ENCODE data around the gene PNMA8C. TPM values are rescaled to one million over a fixed set of nuclear protein-coding genes. Genes with fewer than 3 reads are reported as not detected.

PNMA8C gene
- under 1 TPM in 1 of 4 donors, not detected in 3; 0.13 TPM for total RNA-seq

DNA sequence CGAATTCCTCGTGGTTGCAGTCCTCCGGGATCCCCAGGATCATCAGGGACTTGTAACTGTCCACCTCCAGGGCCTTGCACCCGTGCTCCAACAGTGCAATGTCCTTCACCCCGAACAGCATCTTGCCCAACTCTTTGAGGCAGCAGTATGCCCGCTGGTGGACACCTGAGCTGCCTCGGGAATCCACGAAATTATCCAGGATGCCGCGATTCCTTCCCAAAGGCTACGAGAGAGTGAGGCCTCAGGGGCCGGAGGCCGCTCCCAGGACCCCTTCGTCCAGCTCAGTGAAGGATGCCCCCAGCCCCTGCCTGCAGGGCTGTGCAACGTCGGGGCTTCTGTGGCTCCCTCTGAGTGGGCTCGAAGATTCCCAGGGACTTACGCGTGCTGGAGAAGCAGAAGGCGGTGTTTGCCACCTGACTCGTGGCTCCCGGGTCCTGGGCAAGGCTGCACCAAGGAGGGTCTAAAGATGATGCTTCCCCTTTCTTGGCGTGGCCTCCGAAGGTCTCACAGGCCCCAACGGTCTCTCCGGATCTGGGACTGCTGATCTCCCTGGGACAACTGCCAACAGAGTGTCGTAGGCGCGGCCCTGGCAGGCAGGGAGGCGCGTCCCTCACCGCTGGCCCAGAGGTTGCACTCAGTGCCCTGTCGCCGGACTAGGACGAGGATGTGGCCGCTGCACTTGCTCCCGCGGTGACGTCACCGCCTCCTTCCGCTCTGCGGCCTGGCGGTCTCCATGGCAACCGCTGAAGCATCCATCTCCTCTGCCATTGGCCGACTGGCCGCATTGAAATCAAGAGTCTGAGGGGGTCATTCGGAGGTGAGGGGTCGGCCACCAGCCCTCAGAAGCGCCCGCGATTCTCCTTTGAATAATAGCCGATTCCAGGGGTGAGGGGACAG is at the start of gene PNMA8C:
PNMA8C (minus strand) TSS at position 698 of the 897 bp plus-strand sequence; CDS start at position 121, 577 bp downstream.
- H3K4me1 ChIP-seq: peaks cover 24% of the 10 kb centered on the region
- 23% methylated on average over 38 of the region's 52 CpGs for WGBS
- no peaks in the 10 kb centered on the region for H3K9me3 ChIP-seq
- DNase-seq (ENCODE audit: low spot score in 2 of 2): no peak
- no peak for TF ChIP-seq EP300 (IDR thresholded peaks at IDR 0.05)
- TF ChIP-seq, protein P1, sequence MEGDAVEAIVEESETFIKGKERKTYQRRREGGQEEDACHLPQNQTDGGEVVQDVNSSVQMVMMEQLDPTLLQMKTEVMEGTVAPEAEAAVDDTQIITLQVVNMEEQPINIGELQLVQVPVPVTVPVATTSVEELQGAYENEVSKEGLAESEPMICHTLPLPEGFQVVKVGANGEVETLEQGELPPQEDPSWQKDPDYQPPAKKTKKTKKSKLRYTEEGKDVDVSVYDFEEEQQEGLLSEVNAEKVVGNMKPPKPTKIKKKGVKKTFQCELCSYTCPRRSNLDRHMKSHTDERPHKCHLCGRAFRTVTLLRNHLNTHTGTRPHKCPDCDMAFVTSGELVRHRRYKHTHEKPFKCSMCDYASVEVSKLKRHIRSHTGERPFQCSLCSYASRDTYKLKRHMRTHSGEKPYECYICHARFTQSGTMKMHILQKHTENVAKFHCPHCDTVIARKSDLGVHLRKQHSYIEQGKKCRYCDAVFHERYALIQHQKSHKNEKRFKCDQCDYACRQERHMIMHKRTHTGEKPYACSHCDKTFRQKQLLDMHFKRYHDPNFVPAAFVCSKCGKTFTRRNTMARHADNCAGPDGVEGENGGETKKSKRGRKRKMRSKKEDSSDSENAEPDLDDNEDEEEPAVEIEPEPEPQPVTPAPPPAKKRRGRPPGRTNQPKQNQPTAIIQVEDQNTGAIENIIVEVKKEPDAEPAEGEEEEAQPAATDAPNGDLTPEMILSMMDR (IDR thresholded peaks at IDR 0.05): no peak
- no peak for TF ChIP-seq POLR2AphosphoS5 (IDR thresholded peaks at IDR 0.05)
- no peak for TF ChIP-seq POLR2A (IDR thresholded peaks at IDR 0.05)
- H3K27me3 ChIP-seq: peaks cover 54% of the 10 kb centered on the region
- H3K4me3 ChIP-seq: peak within 1 kb of the TSS; percentile 11
- no peaks in the 10 kb centered on the region for H3K36me3 ChIP-seq
- H3K27ac ChIP-seq: no peak within 1 kb of the TSS

DNA sequence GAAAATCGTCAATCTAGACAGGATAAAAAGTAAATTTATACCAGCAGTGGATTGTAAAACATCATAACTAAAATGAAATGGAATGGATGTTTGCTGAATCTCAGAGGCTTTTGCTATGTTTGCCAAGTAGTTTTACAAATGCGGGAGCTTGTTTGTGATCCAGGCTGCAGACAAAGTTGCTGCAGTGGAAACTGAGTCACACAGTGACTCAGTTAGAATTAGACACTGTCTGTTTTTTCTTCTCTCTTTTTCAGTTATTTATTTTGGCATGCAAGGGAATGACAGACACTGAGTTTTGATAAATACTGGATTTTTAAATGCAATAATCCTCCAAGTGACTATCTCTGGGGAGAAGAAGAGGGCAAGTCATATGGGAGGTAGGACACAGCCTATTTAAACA is 47.2 kb upstream of the PNMA8C start:
- Histone ChIP-seq H3K27me3 (peaks cover 30% of the 10 kb centered on the region), H3K9me3 (no peaks in the 10 kb centered on the region), H3K4me3 (no peak overlapping the region), H3K36me3 (no peaks in the 10 kb centered on the region), H3K27ac (no peak overlapping the region), H3K4me1 (peaks cover 11% of the 10 kb centered on the region)
- TF ChIP-seq EP300 (IDR thresholded peaks at IDR 0.05) (no peak), POLR2AphosphoS5 (IDR thresholded peaks at IDR 0.05) (no peak), POLR2A (IDR thresholded peaks at IDR 0.05) (no peak)
- TF ChIP-seq, protein P1 (IDR thresholded peaks at IDR 0.05): no peak
- no peak for DNase-seq (ENCODE audit: low spot score in 2 of 2)
- 54% methylated on average over 2 of the region's 2 CpGs for WGBS

DNA sequence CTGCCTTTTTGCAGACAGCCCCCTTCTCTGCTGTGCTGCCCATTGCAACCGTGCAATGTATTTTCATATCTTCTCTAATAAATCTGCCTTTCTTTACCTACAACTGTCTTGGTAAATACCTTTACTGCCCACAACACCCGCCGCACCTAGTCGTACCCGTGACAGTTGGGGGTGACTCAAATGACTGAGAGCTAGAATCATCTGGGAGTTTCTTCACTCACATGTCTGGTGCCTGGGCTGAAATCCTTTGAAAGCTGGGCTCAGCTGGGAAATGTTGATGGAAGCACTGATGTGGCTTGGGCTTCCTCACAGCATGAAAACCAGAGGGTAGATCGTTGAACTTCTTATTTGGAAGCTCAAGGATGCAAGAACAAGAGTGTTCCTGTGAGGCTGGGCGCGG is 45.5 kb upstream of the PNMA8C start:
- Histone ChIP-seq H3K9me3 (no peaks in the 10 kb centered on the region), H3K4me1 (peaks cover 13% of the 10 kb centered on the region), H3K27ac (no peak overlapping the region), H3K27me3 (peaks cover 30% of the 10 kb centered on the region), H3K4me3 (no peak overlapping the region), H3K36me3 (no peaks in the 10 kb centered on the region)
- no peak for DNase-seq (ENCODE audit: low spot score in 2 of 2)
- 84% methylated on average over 8 of the region's 8 CpGs for WGBS
- TF ChIP-seq POLR2A (IDR thresholded peaks at IDR 0.05) (no peak), POLR2AphosphoS5 (IDR thresholded peaks at IDR 0.05) (no peak), EP300 (IDR thresholded peaks at IDR 0.05) (no peak)
- TF ChIP-seq, protein P1 (IDR thresholded peaks at IDR 0.05): no peak

DNA sequence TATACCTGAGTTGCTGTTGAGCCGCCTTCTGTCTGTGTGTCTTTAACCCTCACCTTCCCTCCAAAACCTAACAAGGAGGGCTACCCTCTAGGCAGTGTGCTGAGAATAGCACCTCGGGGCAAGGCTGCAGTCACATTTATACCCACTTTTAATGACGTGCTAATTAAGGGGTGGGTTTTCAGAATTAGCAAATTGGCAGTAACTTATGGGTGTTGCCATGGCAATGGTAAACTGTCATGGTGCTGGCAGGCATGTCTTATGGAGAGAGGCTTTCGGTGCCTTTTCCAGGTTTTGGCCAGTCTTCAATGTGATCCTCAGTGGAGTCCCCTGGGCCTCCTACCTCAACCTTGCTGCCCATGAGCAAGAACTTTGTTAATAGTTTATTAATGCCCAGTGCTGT is 43.9 kb upstream of the PNMA8C start:
- Histone ChIP-seq H3K27me3 (peaks cover 30% of the 10 kb centered on the region), H3K4me1 (peaks cover 13% of the 10 kb centered on the region), H3K4me3 (no peak overlapping the region), H3K36me3 (no peaks in the 10 kb centered on the region), H3K9me3 (no peaks in the 10 kb centered on the region), H3K27ac (no peak overlapping the region)
- WGBS: 75% methylated on average over 3 of the region's 4 CpGs
- no peak for TF ChIP-seq EP300 (IDR thresholded peaks at IDR 0.05)
- no peak for TF ChIP-seq POLR2AphosphoS5 (IDR thresholded peaks at IDR 0.05)
- no peak for TF ChIP-seq POLR2A (IDR thresholded peaks at IDR 0.05)
- TF ChIP-seq, protein P1 (IDR thresholded peaks at IDR 0.05): no peak
- DNase-seq (ENCODE audit: low spot score in 2 of 2): no peak

DNA sequence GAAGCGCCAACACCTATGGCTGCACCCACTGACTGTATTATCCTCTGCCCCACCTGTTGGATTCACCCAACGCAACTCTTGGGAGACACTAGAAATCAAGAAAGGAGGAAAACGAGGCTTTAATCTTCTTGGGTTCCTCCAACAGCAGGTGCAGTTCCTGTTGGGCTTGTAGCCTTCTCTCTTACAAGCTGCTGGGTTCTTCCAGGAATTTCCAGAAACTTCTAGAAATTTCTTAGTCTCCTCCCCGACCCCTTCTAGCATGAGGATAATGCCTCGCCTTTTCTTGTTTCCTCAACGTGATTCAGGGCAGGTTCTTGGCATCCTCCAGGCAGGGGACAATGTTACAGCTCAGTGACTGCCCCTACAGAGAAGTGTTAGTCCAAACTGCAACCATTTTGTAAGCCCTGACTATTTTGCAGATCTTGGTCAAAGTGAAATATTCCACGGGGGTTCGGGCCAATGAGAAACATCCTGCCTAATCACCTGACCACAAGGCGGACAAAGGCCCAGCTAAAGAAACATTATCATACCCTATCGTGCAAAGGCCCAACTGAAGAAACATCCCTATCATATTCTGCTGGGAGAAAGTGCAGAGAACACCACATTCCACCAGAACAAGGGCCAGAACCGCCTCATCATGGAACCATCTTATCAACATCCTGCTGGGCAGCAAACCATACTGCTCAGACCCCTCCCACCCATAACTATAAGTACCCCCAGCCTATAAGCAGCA is 43.2 kb upstream of the PNMA8C start:
- WGBS: 59% methylated on average over 11 of the region's 11 CpGs

More for the DNA sequence above, 43.2 kb upstream of the PNMA8C start:
- no peaks in the 10 kb centered on the region for H3K9me3 ChIP-seq
- peaks cover 25% of the 10 kb centered on the region for H3K27me3 ChIP-seq
- no peaks in the 10 kb centered on the region for H3K36me3 ChIP-seq
- H3K27ac ChIP-seq: no peak overlapping the region
- DNase-seq (ENCODE audit: low spot score in 2 of 2): no peak
- peak overlapping the region; percentile 44 for H3K4me3 ChIP-seq
- peaks cover 13% of the 10 kb centered on the region for H3K4me1 ChIP-seq
- no peak for TF ChIP-seq POLR2AphosphoS5 (IDR thresholded peaks at IDR 0.05)
- TF ChIP-seq EP300 (IDR thresholded peaks at IDR 0.05): no peak
- no peak for TF ChIP-seq POLR2A (IDR thresholded peaks at IDR 0.05)
- TF ChIP-seq, protein P1 (IDR thresholded peaks at IDR 0.05): no peak
